Measurements from ENCODE around the gene FKBP15.
A peak's percentile ranks its signal among the peaks of the same experiment; 100 is the strongest.
"Not testable (repeated sequence)": the region's sequence is repeated elsewhere in the genome, so short reads cannot be mapped to it uniquely, and the experiment has no call there.

Gene FKBP15

GRCh38 chr9:113221003-113221799 is at the start of gene FKBP15, which contains the start of gene SLC31A1:
Gene FKBP15 (minus strand): TSS chr9:113221277. CDS start chr9:113221243, 34 bp downstream.
Gene SLC31A1 (plus strand): TSS chr9:113221544. CDS start chr9:113256149, 34,605 bp downstream.
- DNase-seq = peak; percentile 97

GRCh38 chr9:113269871-113270270 is 48.8 kb upstream of the FKBP15 start:
- DNase-seq = no peak

- DNase-seq = no peak
These were observed 48.3 kb upstream of the FKBP15 start for GRCh38 chr9:113269355-113269754.

- DNase-seq = no peak
These were observed 47.0 kb upstream of the FKBP15 start for GRCh38 chr9:113267911-113268566.

GRCh38 chr9:113266174-113266573 is 45.1 kb upstream of the FKBP15 start:
- DNase-seq = no peak

GRCh38 chr9:113261917-113262671 is 41.0 kb upstream of the FKBP15 start:
- DNase-seq = no peak

- no peak for DNase-seq
These were observed 37.2 kb upstream of the FKBP15 start for GRCh38 chr9:113258282-113258681.

GRCh38 chr9:113257863-113258262 is 36.8 kb upstream of the FKBP15 start:
- DNase-seq = no peak

- DNase-seq = no peak
These were observed 34.4 kb upstream of the FKBP15 start for GRCh38 chr9:113255438-113255837.

- DNase-seq = no peak
These were observed 33.9 kb upstream of the FKBP15 start for GRCh38 chr9:113254991-113255390.

- DNase-seq = no peak
These were observed 29.7 kb upstream of the FKBP15 start for GRCh38 chr9:113250807-113251206.

- DNase-seq = not testable (repeated sequence)
These were observed 28.6 kb upstream of the FKBP15 start for GRCh38 chr9:113249661-113250060.

GRCh38 chr9:113247640-113248039 is 26.6 kb upstream of the FKBP15 start:
- no peak for DNase-seq

- no peak for DNase-seq
These were observed 25.9 kb upstream of the FKBP15 start for GRCh38 chr9:113246928-113247327.

- no peak for DNase-seq
These were observed 24.8 kb upstream of the FKBP15 start for GRCh38 chr9:113245894-113246293.

GRCh38 chr9:113244556-113244955 is 23.5 kb upstream of the FKBP15 start:
- no peak for DNase-seq

GRCh38 chr9:113241161-113241560 is 20.1 kb upstream of the FKBP15 start:
- DNase-seq = no peak

GRCh38 chr9:113238859-113239232 is 17.8 kb upstream of the FKBP15 start:
- no peak for DNase-seq

- no peak for DNase-seq
These were observed 17.3 kb upstream of the FKBP15 start for GRCh38 chr9:113238202-113238858.

GRCh38 chr9:113237026-113237425 is 15.9 kb upstream of the FKBP15 start:
- no peak for DNase-seq

GRCh38 chr9:113235701-113236255 is 14.7 kb upstream of the FKBP15 start:
- not testable (repeated sequence) for DNase-seq

GRCh38 chr9:113231701-113232100 is 10.6 kb upstream of the FKBP15 start:
- no peak for DNase-seq
